A673 (cell line): Measurements from ENCODE around the gene GSDMA. TPM values are rescaled to one million over a fixed set of nuclear protein-coding genes. Genes with fewer than 3 reads are reported as not detected.

ENCODE experiments used
- BruUV-seq: library from RNA; stranded (reverse); fragments of 400-500 nt; replicated peaks from 2 replicates; lab custom pipeline; 2021; lab: Mats Ljungman, UMichigan
- CTCF ChIA-PET: fragments of 300-600 bp; sonication (Branson Sonifier 250); formaldehyde crosslinking; loops from one replicate; lab custom pipeline; 2022; ENCODE audit warnings: antibody characterized with exemption; lab: Charles Lee
- POLR2A ChIA-PET: fragments of 300-600 bp; sonication (Branson Sonifier 250); formaldehyde crosslinking; loops from one replicate; lab custom pipeline; 2022; ENCODE audit warnings: antibody characterized with exemption; ENCODE audit not compliant: low non-redundant PET; lab: Charles Lee
- DNase-seq: peaks from one replicate; pipeline ENCODE4 v3.0.0-alpha.2; 2015; ENCODE audit warnings: low spot score
- H3K27ac ChIP-seq: fragments of 200-600 bp; sonication (generic); 2 replicates; pipeline ENCODE4 v1.5.1; 2016; ENCODE audit warnings: mixed run types, low read depth, mild to moderate bottlenecking, mixed read lengths, antibody characterized with exemption, low read length; ENCODE audit not compliant: poor library complexity, severe bottlenecking
- H3K27me3 ChIP-seq: fragments of 200-600 bp; sonication (generic); replicated peaks from 2 replicates; pipeline ENCODE4 v1.6.1; 2017; ENCODE audit warnings: mixed run types, low read depth, mild to moderate bottlenecking, mixed read lengths, antibody characterized with exemption, low read length; ENCODE audit not compliant: insufficient read depth, poor library complexity
- H3K36me3 ChIP-seq: fragments of 200-600 bp; sonication (generic); 2 replicates; pipeline ENCODE4 v1.6.1; 2016; ENCODE audit warnings: mixed run types, mild to moderate bottlenecking, mixed read lengths, antibody characterized with exemption, low read length; ENCODE audit not compliant: insufficient read depth, poor library complexity, severe bottlenecking
- H3K4me1 ChIP-seq: fragments of 200-600 bp; sonication (generic); 2 replicates; pipeline ENCODE4 v1.6.1; 2017; ENCODE audit warnings: mixed run types, mild to moderate bottlenecking, mixed read lengths, antibody characterized with exemption, low read length; ENCODE audit not compliant: insufficient read depth, poor library complexity, severe bottlenecking
- H3K4me3 ChIP-seq: fragments of 200-600 bp; sonication (generic); 2 replicates; pipeline ENCODE4 v1.5.1; 2016; ENCODE audit warnings: low read depth, mixed run types, mild to moderate bottlenecking, mixed read lengths, low read length; ENCODE audit not compliant: poor library complexity, severe bottlenecking
- H3K9me3 ChIP-seq: fragments of 200-600 bp; sonication (generic); 2 replicates; pipeline ENCODE4 v1.6.1; 2016; ENCODE audit warnings: mixed run types, low read depth, mild to moderate bottlenecking, mixed read lengths, antibody characterized with exemption, low read length; ENCODE audit not compliant: poor library complexity, severe bottlenecking
- EZH2 ChIP-seq: fragments of 200-600 bp; sonication (generic); IDR thresholded peaks from 2 replicates; pipeline ENCODE4 v1.6.1; 2017; ENCODE audit warnings: borderline replicate concordance, low read depth, mild to moderate bottlenecking, mixed read lengths, antibody characterized with exemption, low read length; ENCODE audit not compliant: poor library complexity, severe bottlenecking
- intact Hi-C: fragments of 100-400 bp; cut with micrococcal nuclease; formaldehyde crosslinking; loops from one replicate; pipeline ENCODE4 v1.10.0; 2022; ENCODE audit not compliant: unreplicated experiment
- total RNA-seq: library from RNA; stranded (reverse); gene quantifications from 2 replicates; pipeline ENCODE4 v1.2.3, GENCODE V29; 2021
- TF ChIP-seq, protein P1 (sequence below): fragments of 300-800, 200-600 bp; sonication (generic); conservative IDR thresholded peaks from 2 replicates; pipeline ENCODE4 v1.5.1; 2017; ENCODE audit warnings: low read depth, mild to moderate bottlenecking, antibody characterized with exemption, low read length, moderate library complexity, mixed read lengths

GSDMA gene
- total RNA-seq, 1 experiment from 2014 or later = not detected

DNA sequence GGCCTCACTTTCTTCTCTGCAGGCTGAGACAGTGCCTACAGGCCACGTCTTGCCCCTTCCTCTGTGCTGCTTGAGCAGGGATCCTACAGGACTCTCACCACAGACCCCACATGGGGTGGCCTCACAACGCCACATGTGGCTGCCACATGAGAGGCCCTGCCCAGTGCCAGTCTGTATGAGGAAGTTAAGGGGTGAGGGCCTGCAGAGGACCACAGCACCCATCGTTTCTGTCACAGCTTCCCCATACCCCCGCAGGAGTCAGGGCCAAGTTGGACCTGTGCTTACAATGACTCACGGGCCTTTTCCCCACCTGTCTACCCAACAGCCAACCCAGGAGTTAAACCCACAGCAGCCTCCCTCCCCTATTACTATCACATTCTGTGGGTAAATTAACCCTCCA, 41.5 kb upstream of the GSDMA start:
- Histone ChIP-seq H3K36me3 (no peaks in the 10 kb centered on the region), H3K4me1 (no peaks in the 10 kb centered on the region), H3K4me3 (no peak overlapping the region), H3K27me3 (no peaks in the 10 kb centered on the region), H3K27ac (no peak overlapping the region), H3K9me3 (no peaks in the 10 kb centered on the region)
- POLR2A ChIA-PET = no interaction called here
- no peak for DNase-seq
- intact Hi-C loops = no loop called here
- BruUV-seq = TSS peak; percentile 91
- no peak for TF ChIP-seq EZH2
- TF ChIP-seq, protein P1, sequence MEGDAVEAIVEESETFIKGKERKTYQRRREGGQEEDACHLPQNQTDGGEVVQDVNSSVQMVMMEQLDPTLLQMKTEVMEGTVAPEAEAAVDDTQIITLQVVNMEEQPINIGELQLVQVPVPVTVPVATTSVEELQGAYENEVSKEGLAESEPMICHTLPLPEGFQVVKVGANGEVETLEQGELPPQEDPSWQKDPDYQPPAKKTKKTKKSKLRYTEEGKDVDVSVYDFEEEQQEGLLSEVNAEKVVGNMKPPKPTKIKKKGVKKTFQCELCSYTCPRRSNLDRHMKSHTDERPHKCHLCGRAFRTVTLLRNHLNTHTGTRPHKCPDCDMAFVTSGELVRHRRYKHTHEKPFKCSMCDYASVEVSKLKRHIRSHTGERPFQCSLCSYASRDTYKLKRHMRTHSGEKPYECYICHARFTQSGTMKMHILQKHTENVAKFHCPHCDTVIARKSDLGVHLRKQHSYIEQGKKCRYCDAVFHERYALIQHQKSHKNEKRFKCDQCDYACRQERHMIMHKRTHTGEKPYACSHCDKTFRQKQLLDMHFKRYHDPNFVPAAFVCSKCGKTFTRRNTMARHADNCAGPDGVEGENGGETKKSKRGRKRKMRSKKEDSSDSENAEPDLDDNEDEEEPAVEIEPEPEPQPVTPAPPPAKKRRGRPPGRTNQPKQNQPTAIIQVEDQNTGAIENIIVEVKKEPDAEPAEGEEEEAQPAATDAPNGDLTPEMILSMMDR = no peak
- CTCF ChIA-PET = no interaction called here

DNA sequence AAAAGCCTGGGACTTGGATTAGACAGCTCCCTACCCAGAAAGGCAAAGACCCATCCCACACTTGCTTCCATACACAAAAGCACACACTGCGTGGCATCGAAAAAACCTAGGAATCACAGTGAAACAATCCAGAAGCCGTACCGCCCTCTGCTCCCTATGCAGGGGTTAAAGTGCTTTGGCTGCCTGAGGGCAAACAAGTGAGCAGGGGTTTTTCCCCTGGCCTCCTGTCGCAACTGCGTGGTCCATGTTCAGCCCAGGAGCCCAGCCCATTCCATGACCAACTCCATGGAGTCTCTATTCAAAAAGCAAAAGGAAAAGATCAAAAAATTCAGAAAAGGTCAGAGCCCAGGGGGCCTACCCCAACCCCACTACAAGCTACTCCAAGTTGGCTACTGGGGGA, 40.8 kb upstream of the GSDMA start:
- no peak for DNase-seq
- Histone ChIP-seq H3K4me3 (no peak overlapping the region), H3K27me3 (no peaks in the 10 kb centered on the region), H3K4me1 (no peaks in the 10 kb centered on the region), H3K36me3 (no peaks in the 10 kb centered on the region), H3K27ac (no peak overlapping the region), H3K9me3 (no peaks in the 10 kb centered on the region)
- TF ChIP-seq, protein P1 = no peak
- no peak for TF ChIP-seq EZH2
- ChIA-PET CTCF (no interaction called here), POLR2A (no interaction called here)
- intact Hi-C loops = no loop called here
- no TSS peak for BruUV-seq

DNA sequence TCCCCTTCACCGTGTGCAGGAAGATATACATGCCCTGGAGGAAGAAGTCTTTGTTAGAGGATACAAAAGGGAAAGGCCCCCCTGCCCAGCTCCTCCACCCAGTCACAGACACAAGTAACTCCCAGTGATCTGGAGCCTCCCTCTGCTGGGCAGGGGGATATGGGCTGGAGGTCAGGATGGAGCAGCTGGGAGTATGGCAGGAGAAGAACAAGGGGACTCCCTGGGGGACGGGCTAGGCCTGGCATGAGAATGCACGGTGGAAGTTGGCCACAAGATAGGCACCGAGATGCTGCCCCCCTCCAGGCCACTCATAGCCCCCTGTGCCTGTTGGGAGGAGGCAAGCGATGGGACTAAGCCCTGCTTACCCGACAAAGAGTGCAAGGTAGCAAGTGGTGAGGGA, 39.6 kb upstream of the GSDMA start:
- ChIA-PET CTCF (no interaction called here), POLR2A (no interaction called here)
- Histone ChIP-seq H3K27me3 (no peaks in the 10 kb centered on the region), H3K9me3 (no peaks in the 10 kb centered on the region), H3K36me3 (no peaks in the 10 kb centered on the region), H3K27ac (no peak overlapping the region), H3K4me3 (no peak overlapping the region), H3K4me1 (no peaks in the 10 kb centered on the region)
- BruUV-seq = no TSS peak
- DNase-seq = no peak
- intact Hi-C loops = no loop called here
- TF ChIP-seq, protein P1 = no peak
- TF ChIP-seq EZH2 = no peak
